OCI-LY3 (cell line): ENCODE measurements around the gene NEDD4L.

Experiments
- EZH2phosphoT487 ChIP-seq: fragments of 200-600 bp; shearing (Covaris generic); IDR thresholded peaks from 2 replicates; pipeline ENCODE4 v1.6.1; 2018; ENCODE audit warnings: antibody characterized with exemption, mixed run types, low read depth
- TF ChIP-seq, protein P1 (sequence below): fragments of 200-600, 300-600 bp; sonication (generic); IDR thresholded peaks from 2 replicates; pipeline ENCODE4 v1.5.1; 2014; ENCODE audit warnings: antibody characterized with exemption, low read length, low read depth

DNA sequence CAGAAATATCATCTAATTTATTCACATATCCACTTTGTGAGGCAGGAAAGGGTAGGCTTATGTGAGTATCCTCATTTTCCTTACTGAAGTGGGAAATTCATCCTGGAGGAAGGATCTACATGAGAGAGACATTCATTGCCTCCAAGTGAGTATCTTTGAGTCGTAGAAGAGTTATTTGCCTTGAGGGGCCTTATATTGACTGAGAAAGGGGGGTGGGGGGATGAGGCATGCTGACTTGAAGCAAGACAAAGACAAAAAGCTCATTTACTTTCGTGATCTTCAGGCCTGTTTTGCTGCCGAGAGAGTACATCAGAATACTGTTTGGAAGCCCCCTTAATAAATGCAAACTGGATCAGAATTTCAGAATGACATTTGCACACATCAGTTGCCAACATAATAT is 17.6 kb upstream of the NEDD4L start:
- TF ChIP-seq, protein P1, sequence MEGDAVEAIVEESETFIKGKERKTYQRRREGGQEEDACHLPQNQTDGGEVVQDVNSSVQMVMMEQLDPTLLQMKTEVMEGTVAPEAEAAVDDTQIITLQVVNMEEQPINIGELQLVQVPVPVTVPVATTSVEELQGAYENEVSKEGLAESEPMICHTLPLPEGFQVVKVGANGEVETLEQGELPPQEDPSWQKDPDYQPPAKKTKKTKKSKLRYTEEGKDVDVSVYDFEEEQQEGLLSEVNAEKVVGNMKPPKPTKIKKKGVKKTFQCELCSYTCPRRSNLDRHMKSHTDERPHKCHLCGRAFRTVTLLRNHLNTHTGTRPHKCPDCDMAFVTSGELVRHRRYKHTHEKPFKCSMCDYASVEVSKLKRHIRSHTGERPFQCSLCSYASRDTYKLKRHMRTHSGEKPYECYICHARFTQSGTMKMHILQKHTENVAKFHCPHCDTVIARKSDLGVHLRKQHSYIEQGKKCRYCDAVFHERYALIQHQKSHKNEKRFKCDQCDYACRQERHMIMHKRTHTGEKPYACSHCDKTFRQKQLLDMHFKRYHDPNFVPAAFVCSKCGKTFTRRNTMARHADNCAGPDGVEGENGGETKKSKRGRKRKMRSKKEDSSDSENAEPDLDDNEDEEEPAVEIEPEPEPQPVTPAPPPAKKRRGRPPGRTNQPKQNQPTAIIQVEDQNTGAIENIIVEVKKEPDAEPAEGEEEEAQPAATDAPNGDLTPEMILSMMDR, result no peak
- TF ChIP-seq EZH2phosphoT487, result no peak
